Measurements from ENCODE around the gene PSMD5. TPM values are rescaled to one million over a fixed set of nuclear protein-coding genes. Genes with fewer than 3 reads are reported as not detected.
A peak's percentile ranks its signal among the peaks of the same experiment; 100 is the strongest.

Gene PSMD5
- total and polyA plus RNA-seq, 2 donors from 2014 or later = 17.1 to 38.3 TPM

DNA sequence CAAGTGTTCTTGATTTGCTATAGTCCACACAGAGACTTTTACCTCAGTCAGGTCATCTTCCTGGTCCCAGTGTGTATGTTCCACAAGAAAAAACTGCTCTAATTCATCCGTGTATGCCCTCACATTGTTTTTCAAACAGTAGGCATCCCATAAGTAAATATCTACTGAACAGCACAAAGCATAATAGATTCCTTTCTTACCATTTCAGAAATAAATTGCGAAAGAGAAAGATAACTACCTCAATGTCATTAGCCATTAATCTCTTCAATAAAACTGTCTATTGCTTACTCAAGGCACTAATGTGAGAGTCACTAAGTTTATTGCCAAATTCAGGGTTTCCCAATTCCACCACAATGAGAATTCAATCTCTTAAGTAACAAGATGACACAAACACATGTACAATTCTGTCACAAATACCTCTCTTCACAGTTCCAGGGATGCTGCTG lies 59.1 kb downstream of the PSMD5 start:
- H3K9ac ChIP-seq (ENCODE audit: low read length in 3 of 3) = no peak overlapping the region
- no peak for TF ChIP-seq CTCF (IDR thresholded peaks at IDR 0.05; ENCODE audit: borderline replicate concordance, extremely low read depth, insufficient read depth)
- H3K4me1 ChIP-seq (ENCODE audit: control insufficient read depth in 2 of 3, insufficient read depth in 2 of 3, low read depth in 1 of 3, low read length in 3 of 3) = no peaks in the 10 kb centered on the region
- peaks cover 5 to 10% (median 6%) of the 10 kb centered on the region in 3 donors for H3K36me3 ChIP-seq (ENCODE audit: control insufficient read depth in 2 of 3, insufficient read depth in 3 of 3, low read length in 3 of 3)
- H3K4me3 ChIP-seq (ENCODE audit: low read length in 3 of 3) = no peak overlapping the region
- no peaks in the 10 kb centered on the region for H3K9me3 ChIP-seq (ENCODE audit: control insufficient read depth in 2 of 3, insufficient read depth in 1 of 3, low read length in 3 of 3)
- no peak for FAIRE-seq
- no peak overlapping the region for H3K27ac ChIP-seq (ENCODE audit: low read depth in 2 of 2, low read length in 2 of 2)
- no peaks in the 10 kb centered on the region for H3K27me3 ChIP-seq (ENCODE audit: control insufficient read depth, insufficient read depth, low read length)
- peak in 1 of 5 donors; percentile 9 for DNase-seq
- intact Hi-C loops (cut with DNase I) = no loop called here

DNA sequence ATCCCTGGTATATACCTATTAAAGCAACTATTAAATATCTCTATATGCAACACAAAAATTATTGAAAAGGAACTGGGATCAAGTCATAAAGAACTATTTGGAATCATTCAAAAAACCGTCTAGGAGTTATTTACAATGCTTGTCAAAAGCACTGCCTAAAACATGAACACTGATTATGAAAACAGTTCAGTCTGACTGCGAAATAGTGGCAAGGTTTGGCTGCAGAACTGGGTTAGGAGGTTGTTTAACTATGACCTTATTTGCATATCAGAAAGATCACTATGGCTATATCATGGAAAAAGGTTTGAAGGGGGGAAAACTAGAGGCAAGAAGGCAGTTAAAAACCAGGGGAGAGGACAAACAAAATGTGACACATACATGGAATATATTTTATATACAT lies 61.5 kb downstream of the PSMD5 start:
- intact Hi-C loops (cut with DNase I) = no loop called here
- Histone ChIP-seq H3K27me3 (ENCODE audit: control insufficient read depth, insufficient read depth, low read length) (no peaks in the 10 kb centered on the region), H3K27ac (ENCODE audit: low read depth in 2 of 2, low read length in 2 of 2) (no peak overlapping the region), H3K4me3 (ENCODE audit: low read length in 3 of 3) (no peak overlapping the region), H3K9me3 (ENCODE audit: control insufficient read depth in 2 of 3, insufficient read depth in 1 of 3, low read length in 3 of 3) (no peaks in the 10 kb centered on the region), H3K4me1 (ENCODE audit: control insufficient read depth in 2 of 3, insufficient read depth in 2 of 3, low read depth in 1 of 3, low read length in 3 of 3) (no peaks in the 10 kb centered on the region), H3K9ac (ENCODE audit: low read length in 3 of 3) (no peak overlapping the region), H3K36me3 (ENCODE audit: control insufficient read depth in 2 of 3, insufficient read depth in 3 of 3, low read length in 3 of 3) (peaks cover 5 to 22% (median 9%) of the 10 kb centered on the region in 3 donors)
- FAIRE-seq (no peak), DNase-seq (no peak)
- no peak for TF ChIP-seq CTCF (IDR thresholded peaks at IDR 0.05; ENCODE audit: borderline replicate concordance, extremely low read depth, insufficient read depth)

GRCh38 chr9:120780367-120780766 lies 62.4 kb downstream of the PSMD5 start:
- peaks cover 3 to 27% (median 13%) of the 10 kb centered on the region in 3 donors for H3K36me3 ChIP-seq (ENCODE audit: control insufficient read depth in 2 of 3, insufficient read depth in 3 of 3, low read length in 3 of 3)
- DNase-seq (no peak), FAIRE-seq (no peak)
- H3K4me3 ChIP-seq (ENCODE audit: low read length in 3 of 3) = no peak overlapping the region
- no peak overlapping the region for H3K9ac ChIP-seq (ENCODE audit: low read length in 3 of 3)
- H3K27ac ChIP-seq (ENCODE audit: low read depth in 2 of 2, low read length in 2 of 2) = no peak overlapping the region
- intact Hi-C loops (cut with DNase I) = no loop called here
- H3K9me3 ChIP-seq (ENCODE audit: control insufficient read depth in 2 of 3, insufficient read depth in 1 of 3, low read length in 3 of 3) = no peaks in the 10 kb centered on the region
- no peaks in the 10 kb centered on the region for H3K27me3 ChIP-seq (ENCODE audit: control insufficient read depth, insufficient read depth, low read length)
- TF ChIP-seq CTCF (IDR thresholded peaks at IDR 0.05; ENCODE audit: borderline replicate concordance, extremely low read depth, insufficient read depth) = no peak
- H3K4me1 ChIP-seq (ENCODE audit: control insufficient read depth in 2 of 3, insufficient read depth in 2 of 3, low read depth in 1 of 3, low read length in 3 of 3) = no peaks in the 10 kb centered on the region

GRCh38 chr9:120779227-120779626 lies 63.5 kb downstream of the PSMD5 start:
- TF ChIP-seq CTCF (IDR thresholded peaks at IDR 0.05; ENCODE audit: borderline replicate concordance, extremely low read depth, insufficient read depth) = no peak
- H3K36me3 ChIP-seq (ENCODE audit: control insufficient read depth in 2 of 3, insufficient read depth in 3 of 3, low read length in 3 of 3) = peaks cover 3 to 28% (median 15%) of the 10 kb centered on the region in 3 donors
- H3K4me3 ChIP-seq (ENCODE audit: low read length in 3 of 3) = no peak overlapping the region
- H3K27ac ChIP-seq (ENCODE audit: low read depth in 2 of 2, low read length in 2 of 2) = no peak overlapping the region
- no peaks in the 10 kb centered on the region for H3K4me1 ChIP-seq (ENCODE audit: control insufficient read depth in 2 of 3, insufficient read depth in 2 of 3, low read depth in 1 of 3, low read length in 3 of 3)
- H3K9ac ChIP-seq (ENCODE audit: low read length in 3 of 3) = no peak overlapping the region
- H3K9me3 ChIP-seq (ENCODE audit: control insufficient read depth in 2 of 3, insufficient read depth in 1 of 3, low read length in 3 of 3) = no peaks in the 10 kb centered on the region
- no peak for FAIRE-seq
- intact Hi-C loops (cut with DNase I) = no loop called here
- no peaks in the 10 kb centered on the region for H3K27me3 ChIP-seq (ENCODE audit: control insufficient read depth, insufficient read depth, low read length)
- DNase-seq = no peak

Data from kidney (tissue), 14 donors.